Measurements from ENCODE around the gene DLGAP4. TPM values are rescaled to one million over a fixed set of nuclear protein-coding genes. Genes with fewer than 3 reads are reported as not detected.
"Not testable (repeated sequence)": the region's sequence is repeated elsewhere in the genome, so short reads cannot be mapped to it uniquely, and the experiment has no call there.

Gene DLGAP4
- total RNA-seq, 1 donor from 2014 or later, result 20.6 TPM

GRCh38 chr20:36359668-36360406, 53.7 kb downstream of the DLGAP4 start:
- DNase-seq, result no peak

DNA sequence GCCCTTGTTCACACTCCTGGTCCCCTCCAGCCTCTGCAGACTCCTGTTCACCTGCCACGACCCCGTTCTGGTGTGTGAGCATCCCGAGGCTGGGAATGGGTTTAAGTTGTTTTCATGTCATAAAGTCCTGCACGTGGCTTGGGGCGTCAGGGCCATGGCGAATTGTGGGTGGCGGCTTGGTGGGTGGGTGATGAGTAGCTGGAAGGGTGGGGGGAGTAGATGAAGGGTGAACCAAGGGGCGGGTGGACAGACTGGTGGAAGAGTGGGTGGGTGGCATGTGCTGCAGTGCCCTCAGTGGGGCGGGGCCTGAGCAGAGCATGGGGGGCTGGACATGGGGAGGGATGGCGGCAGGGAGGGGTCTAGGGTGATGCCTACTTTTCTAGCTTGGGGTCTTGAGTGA, 54.3 kb downstream of the DLGAP4 start:
- no peak for DNase-seq

- no peak for DNase-seq
Measured at GRCh38 chr20:36361406-36361805, 55.3 kb downstream of the DLGAP4 start.

GRCh38 chr20:36362261-36362660, 56.1 kb downstream of the DLGAP4 start:
- DNase-seq, result no peak

DNA sequence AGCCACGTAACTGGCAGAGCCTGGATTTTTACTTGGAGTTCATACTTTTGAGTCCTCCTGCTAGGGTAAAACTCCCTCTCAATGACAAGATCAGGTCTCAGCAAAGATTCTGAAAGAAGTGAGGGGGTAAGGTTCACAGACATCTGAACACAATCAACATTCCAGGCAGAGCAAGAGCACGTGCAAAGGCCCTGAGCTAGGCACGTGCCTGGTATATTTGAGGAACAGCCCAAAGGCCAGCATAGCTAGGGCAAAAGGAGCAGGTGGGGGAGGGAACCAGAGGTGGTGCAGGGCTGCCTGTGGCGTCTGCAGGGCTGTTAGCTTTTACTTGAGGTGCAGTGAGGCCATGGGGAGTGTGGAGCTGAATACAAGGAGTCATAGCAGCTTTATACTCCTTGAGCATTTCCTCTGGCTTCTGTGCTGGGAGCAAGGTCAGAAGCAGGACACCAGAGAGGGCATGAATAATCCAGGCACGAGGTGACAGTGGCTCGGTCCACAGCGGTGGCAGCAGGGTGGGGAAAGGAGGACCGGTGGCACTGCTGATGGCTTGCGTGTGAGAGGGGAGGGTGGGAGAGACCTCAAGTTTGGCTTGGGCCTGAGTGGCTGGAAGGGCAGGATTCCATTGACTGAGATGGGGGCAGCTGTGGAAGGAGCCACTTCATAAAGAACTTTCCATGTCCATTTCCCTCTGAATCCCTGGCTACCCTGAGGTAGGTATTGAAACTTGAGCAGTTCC, 57.0 kb downstream of the DLGAP4 start:
- DNase-seq, result no peak

DNA sequence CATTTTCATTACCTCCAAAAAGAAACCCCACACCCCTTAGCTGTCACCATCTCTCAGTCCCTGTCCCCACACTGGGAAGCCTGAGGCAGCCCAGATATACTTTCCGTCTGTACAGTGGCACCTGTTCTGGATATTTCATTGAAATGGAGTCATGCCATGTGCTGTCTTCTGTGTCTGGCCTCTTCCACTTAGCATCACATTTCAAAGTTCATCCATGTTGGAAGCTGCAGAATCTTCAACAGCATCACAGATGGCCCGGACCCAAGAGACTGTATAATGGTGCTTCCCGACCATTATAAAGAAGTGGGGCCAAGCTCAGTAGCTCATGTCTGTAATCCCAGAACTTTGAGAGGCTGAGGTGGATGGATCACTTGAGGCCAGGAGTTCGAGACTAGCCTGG, 58.4 kb downstream of the DLGAP4 start:
- peak; percentile 70 for DNase-seq

DNA sequence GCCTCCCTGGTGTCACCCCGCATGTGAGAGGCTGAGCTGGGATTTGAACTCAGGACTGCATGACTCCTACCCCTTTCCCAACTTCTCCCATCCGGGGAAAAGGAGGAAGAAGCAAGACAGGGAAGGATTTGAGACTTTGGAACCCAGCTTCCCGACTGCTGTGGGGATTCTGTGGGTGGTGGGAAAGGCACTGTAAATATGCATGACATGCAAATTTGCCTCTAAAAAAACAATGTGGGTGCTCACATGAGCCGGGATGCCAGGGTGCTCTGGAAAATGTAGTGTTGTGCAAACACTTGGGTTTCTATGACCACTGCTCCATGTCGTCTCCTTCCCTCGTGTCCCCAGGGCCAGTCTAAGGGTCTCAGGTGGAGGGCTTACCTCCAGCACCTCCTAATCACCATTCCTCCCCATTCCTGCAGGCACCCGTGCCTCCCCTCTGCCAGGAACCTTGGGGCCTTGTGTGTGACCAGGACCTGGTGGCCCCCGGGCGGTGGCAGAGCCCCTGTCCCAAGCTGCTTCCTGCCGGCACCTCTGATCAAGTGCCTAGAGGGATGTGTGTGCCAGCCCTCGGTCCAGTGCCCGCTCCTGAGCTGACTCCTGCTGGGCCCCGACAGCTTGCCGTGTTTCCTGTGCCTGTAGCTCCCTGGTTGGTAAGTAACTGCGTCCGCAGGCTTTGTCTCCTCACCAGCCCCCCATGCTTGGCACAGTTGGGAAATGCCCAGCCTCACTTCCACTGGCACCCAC, 60.7 kb downstream of the DLGAP4 start:
- no peak for DNase-seq

DNA sequence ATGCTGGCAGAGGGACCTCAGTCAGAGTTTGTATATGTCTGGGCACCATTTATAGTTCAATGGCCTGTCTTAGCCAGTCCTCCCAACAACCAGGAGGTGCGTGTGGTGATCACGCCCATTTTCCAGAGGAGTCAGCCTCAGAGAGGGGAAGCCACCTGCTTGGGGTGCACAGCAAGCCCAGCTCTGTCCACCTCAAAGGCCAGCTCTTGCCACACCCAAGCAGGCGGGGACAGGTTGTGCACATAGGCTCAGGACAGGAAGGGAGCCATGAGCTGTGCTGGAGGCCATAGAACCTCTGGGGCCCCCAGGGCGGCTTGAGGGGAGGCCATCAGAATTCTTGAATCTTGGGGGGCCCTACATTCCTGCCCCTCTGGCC, 61.2 kb downstream of the DLGAP4 start:
- no peak for DNase-seq

GRCh38 chr20:36367907-36368799, 62.0 kb downstream of the DLGAP4 start:
- DNase-seq, result no peak

DNA sequence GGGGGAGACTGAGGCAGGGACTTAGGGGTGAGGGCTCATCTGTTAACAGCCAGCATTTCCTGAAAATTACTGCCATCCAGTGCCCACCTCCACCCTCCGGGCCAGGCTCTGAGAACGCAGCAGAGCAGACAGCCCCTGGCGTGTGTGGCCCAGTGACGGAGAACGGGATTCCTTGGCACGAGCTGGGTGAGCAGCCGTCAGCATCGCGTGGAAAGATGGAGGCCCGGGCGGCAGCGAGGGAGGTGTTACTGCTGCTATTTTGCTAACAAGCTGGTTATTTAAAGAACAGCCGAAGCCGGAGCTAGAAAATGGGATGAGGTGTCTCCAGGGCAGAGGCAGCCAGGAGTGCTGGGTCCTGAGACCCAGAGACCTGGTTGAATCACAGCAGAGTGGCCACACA, 62.7 kb downstream of the DLGAP4 start:
- DNase-seq, result no peak

GRCh38 chr20:36369739-36370138, 63.6 kb downstream of the DLGAP4 start:
- DNase-seq, result no peak

DNA sequence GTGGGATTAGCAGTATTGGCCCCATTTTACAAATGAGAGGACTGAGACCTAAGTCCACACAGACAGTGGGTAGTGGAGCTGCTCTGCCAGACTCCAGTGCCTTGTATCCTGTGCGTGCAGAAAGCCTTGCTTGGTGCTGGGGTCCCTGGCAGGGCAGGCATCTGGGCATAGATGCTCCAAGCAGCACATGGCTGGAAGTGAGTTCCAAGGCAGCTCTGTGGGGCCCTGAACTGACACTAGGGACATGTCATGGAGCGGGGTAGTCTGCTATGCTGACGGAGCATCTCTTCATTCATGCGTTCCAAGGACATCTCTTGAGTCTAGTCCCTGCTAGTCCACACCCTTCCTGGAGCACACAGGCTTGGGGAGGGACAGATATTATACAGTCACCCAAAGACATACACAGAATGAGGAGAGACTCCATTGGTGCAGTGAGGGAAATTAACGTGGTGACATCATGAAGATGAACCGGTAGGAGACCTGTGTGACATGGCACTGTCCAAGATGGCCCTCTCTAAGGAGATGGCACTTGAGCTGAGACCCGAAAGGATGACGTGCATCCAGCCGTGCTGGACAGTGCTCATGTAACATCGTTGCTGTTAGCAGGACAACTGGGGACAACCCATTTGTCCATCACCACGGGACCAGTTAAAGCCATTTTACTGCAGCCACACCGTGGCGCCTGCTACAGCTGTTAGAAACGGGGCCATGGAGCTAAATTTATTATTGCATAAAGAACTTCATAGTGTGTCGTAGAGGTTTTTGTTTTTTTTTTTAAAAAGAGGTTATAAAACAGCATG, 65.1 kb downstream of the DLGAP4 start:
- DNase-seq, result no peak

GRCh38 chr20:36372666-36373065, 66.5 kb downstream of the DLGAP4 start:
- DNase-seq, result no peak

GRCh38 chr20:36373089-36373488, 67.0 kb downstream of the DLGAP4 start:
- no peak for DNase-seq

DNA sequence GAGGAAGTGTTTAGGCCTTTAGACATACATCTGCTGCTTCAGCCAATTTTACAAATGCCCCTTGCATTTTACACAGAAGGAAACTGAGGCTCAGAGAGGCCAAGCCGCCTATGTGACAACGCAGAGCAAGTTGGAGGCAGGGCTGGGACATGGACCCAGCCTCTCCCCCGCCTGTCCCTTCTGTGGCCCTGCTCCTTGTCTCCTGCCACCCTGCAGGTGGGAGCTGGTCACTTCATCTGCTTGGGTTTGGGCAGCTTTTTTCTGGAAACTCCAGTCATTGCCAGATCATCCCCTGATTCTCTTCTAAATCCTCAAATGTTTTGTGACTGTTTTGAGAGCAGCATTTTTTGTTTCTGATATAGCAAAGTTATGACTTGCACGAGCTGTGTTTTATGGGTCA, 68.9 kb downstream of the DLGAP4 start:
- DNase-seq, result no peak

DNA sequence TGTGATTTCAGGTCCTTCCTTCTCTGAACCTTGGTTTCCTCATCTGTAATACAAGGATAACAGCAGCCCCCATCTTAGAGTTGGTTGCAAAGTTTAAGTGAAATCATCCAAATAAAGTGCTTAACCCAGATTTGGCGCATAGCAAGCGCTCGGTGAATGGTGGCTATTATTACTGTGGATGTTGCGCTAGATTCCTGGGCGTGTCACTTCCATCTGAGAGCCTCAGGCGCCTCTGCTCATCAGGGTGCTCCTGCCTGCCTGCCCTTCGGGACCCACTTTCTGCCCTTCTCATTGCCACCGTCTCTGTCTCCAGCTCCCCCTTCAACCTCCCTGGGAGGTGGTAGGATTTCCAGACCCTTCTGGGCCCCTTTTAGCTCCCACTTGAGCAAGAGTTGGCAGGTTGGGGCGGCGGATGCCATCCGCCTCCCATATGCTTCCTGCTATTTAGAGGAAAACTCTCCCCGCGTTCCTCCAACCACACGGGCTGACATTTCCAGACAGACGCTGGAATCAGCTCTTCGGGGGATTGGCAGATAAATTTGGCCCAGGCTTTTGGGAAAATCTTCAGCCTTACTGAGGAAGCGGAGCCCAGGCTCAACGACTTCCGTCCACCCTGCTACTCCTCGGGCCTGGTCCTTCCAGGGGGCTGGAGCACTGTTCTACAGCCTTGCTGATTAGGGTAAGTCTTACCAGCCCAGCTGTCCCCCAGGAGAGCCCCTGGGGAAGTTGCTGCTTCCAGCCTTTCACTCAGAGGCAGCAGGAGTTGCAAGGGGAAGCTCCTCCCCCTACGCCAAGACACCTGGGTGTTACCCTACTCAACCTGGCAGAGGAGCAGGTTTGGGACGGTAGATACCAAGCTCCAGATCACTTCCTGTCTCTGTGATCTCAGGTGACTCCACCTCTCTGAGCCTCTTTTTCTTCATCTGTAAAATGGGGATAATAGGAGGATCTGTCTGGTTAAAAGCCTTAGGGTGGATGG, 71.5 kb downstream of the DLGAP4 start:
- DNase-seq, result no peak

DNA sequence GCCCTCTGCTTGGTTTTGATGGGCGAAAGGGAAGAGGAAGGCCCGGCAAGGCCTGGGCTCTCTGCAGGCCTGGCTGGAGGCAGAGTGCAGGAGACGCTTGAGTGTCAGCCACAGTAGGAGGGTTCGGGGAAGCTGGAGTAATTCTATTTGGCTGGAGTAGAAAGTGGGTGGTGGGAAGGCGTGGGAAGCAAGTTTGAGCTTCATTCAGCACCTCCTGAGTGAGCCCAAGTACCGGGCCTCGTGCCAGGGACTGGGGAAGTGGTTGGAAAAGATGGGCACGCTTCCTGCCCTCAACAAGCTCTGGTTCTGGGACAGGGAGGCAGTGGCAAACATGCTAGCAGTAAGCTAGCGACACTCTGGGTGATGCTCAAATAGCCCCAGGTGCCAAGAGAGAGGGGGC, 72.5 kb downstream of the DLGAP4 start:
- no peak for DNase-seq

DNA sequence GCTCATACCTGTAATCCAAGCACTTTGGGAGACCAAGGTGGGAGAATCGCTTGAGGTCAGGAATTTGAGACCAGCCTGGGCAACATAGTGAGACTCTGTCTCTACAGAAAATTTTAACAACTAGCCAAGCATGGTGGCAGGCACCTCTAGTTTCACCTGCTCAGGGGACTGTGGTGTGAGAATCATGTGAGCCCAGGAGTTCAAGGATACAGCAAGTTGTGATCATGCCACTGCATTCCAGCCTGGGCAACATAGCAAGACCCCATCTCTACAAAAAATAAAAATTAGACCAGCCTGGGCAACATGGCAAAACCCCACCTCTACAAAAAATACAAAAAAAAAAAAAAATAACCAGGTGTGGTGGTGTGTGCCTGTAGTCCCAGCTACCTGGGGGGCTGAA, 73.8 kb downstream of the DLGAP4 start:
- not testable (repeated sequence) for DNase-seq

- peak; percentile 63 for DNase-seq
Measured at GRCh38 chr20:36384022-36384619, 78.0 kb downstream of the DLGAP4 start.

GRCh38 chr20:36385503-36385902, 79.4 kb downstream of the DLGAP4 start:
- DNase-seq, result no peak
